Activated CD8-positive, alpha-beta T cell treated with anti-CD3 and anti-CD28 coated beads, Interleukin-2, amount 10 ng/mL, durations not matched to agents 7 days and 5 days (primary cell): Measurements from ENCODE around the gene CXCL6. TPM values are rescaled to one million over a fixed set of nuclear protein-coding genes. Genes with fewer than 3 reads are reported as not detected.

Experiments
- ATAC-seq: fragments of 150-1000 bp; cut with Tn5 transposase; one replicate; pipeline ENCODE4 v1.10.0; 2021; ENCODE audit warnings: moderate library complexity
- CTCF ChIA-PET: fragments of 350-600 bp; sonication (Branson Sonifier 250); formaldehyde crosslinking; loops from one replicate; lab custom pipeline; 2021; ENCODE audit warnings: antibody characterized with exemption; lab: Charles Lee
- POLR2A ChIA-PET: fragments of 350-600 bp; sonication (Branson Sonifier 250); formaldehyde crosslinking; loops from one replicate; lab custom pipeline; 2021; ENCODE audit warnings: antibody characterized with exemption; lab: Charles Lee
- DNase-seq: peaks from one replicate; pipeline ENCODE4 v3.0.0-alpha.2; 2020
- H3K27ac Mint-ChIP-seq: one replicate; pipeline ENCODE4 v1.8.0; 2021; ENCODE audit warnings: mild to moderate bottlenecking, mixed read lengths
- H3K27me3 Mint-ChIP-seq: one replicate; pipeline ENCODE4 v1.8.0; 2021; ENCODE audit warnings: low read depth, mixed read lengths
- H3K36me3 Mint-ChIP-seq: one replicate; pipeline ENCODE4 v1.8.0; 2021; ENCODE audit warnings: low read depth, mixed read lengths
- H3K4me1 Mint-ChIP-seq: one replicate; pipeline ENCODE4 v1.8.0; 2021; ENCODE audit warnings: low read depth, mixed read lengths
- H3K4me3 Mint-ChIP-seq: one replicate; pipeline ENCODE4 v1.8.0; 2021; ENCODE audit warnings: mild to moderate bottlenecking, mixed read lengths
- H3K9me3 Mint-ChIP-seq: one replicate; pipeline ENCODE4 v1.8.0; 2022; ENCODE audit warnings: mixed read lengths; ENCODE audit not compliant: insufficient read depth
- total RNA-seq, 2 experiments: library from RNA; stranded (reverse); gene quantifications; one replicate each; pipeline ENCODE4 v1.2.3, GENCODE V29; 2021

CXCL6 gene
- total RNA-seq, 2 experiments from 2014 or later, result not detected

- Mint-ChIP-seq H3K27me3 (no peaks in the 10 kb centered on the region), H3K4me3 (no peak overlapping the region), H3K27ac (no peak overlapping the region), H3K9me3 (no peaks in the 10 kb centered on the region), H3K36me3 (no peaks in the 10 kb centered on the region), H3K4me1 (no peaks in the 10 kb centered on the region)
- no peak for ATAC-seq
- ChIA-PET CTCF (no interaction called here), POLR2A (no interaction called here)
- DNase-seq, result no peak
Measured at GRCh38 chr4:73821325-73821724, 15.2 kb upstream of the CXCL6 start.

DNA sequence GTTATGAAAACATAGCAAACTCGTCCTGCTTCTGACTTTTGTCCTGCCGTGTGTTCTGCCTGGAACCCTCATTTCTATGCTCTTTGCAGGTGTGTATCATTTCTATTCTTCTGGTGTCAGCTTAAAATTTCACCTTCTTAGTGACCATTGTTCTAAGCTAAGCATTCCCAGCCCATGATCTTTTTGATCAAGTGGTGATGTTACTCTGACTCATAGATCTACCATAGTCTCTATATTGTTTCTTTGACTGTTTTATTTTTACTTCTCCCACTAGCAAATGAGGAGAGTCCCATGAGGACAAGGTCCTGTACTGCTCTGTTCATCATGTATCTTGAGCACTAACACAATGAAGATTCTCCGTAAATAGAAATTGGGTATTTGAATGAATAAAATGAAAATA, 14.1 kb upstream of the CXCL6 start:
- Mint-ChIP-seq H3K36me3 (no peaks in the 10 kb centered on the region), H3K27me3 (no peaks in the 10 kb centered on the region), H3K4me1 (no peaks in the 10 kb centered on the region), H3K27ac (no peak overlapping the region), H3K9me3 (no peaks in the 10 kb centered on the region), H3K4me3 (no peak overlapping the region)
- DNase-seq, result no peak
- CTCF ChIA-PET, result no interaction called here
- POLR2A ChIA-PET, result no interaction called here
- ATAC-seq, result no peak

GRCh38 chr4:73822812-73823504, 13.5 kb upstream of the CXCL6 start:
- no peak overlapping the region for H3K4me3 Mint-ChIP-seq
- no peak overlapping the region for H3K27ac Mint-ChIP-seq
- no peaks in the 10 kb centered on the region for H3K9me3 Mint-ChIP-seq
- H3K27me3 Mint-ChIP-seq, result no peaks in the 10 kb centered on the region
- H3K4me1 Mint-ChIP-seq, result no peaks in the 10 kb centered on the region
- DNase-seq, result no peak
- ChIA-PET CTCF (no interaction called here), POLR2A (no interaction called here)
- no peak for ATAC-seq
- no peaks in the 10 kb centered on the region for H3K36me3 Mint-ChIP-seq

- ATAC-seq (no peak), DNase-seq (no peak)
- H3K4me3 Mint-ChIP-seq, result no peak overlapping the region
- no peaks in the 10 kb centered on the region for H3K36me3 Mint-ChIP-seq
- ChIA-PET POLR2A (no interaction called here), CTCF (no interaction called here)
- no peaks in the 10 kb centered on the region for H3K9me3 Mint-ChIP-seq
- no peaks in the 10 kb centered on the region for H3K4me1 Mint-ChIP-seq
- H3K27ac Mint-ChIP-seq, result no peak overlapping the region
- H3K27me3 Mint-ChIP-seq, result no peaks in the 10 kb centered on the region
Measured at GRCh38 chr4:73823760-73824159, 12.7 kb upstream of the CXCL6 start.

- Mint-ChIP-seq H3K4me1 (no peaks in the 10 kb centered on the region), H3K27ac (no peak overlapping the region), H3K9me3 (no peaks in the 10 kb centered on the region), H3K36me3 (no peaks in the 10 kb centered on the region), H3K27me3 (no peaks in the 10 kb centered on the region), H3K4me3 (no peak overlapping the region)
- ChIA-PET POLR2A (no interaction called here), CTCF (no interaction called here)
- DNase-seq (no peak), ATAC-seq (no peak)
Measured at GRCh38 chr4:73828956-73829355, 7.5 kb upstream of the CXCL6 start.

DNA sequence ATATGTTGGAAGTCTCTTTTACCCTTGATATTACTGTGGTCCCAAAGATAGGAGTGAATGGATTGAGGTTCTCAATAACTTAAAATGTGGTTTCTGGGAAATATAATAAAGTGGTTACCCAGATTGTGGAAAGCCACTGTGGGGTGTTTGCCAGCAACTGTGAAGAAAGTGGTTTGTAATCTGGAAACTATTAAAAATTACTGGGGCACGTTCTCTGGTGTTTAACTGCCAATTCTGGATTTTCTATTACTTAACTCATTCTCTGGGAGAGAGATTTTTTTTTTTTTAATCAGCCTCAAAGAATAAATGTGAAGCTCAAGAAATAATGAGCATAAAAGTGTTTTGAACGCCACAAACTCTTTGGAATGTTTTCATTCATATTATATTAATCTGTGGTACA, 4.9 kb upstream of the CXCL6 start:
- CTCF ChIA-PET, result no interaction called here
- Mint-ChIP-seq H3K36me3 (no peaks in the 10 kb centered on the region), H3K27ac (no peak overlapping the region), H3K27me3 (peaks cover 2% of the 10 kb centered on the region), H3K4me1 (no peaks in the 10 kb centered on the region), H3K9me3 (no peaks in the 10 kb centered on the region), H3K4me3 (no peak overlapping the region)
- DNase-seq (no peak), ATAC-seq (no peak)
- POLR2A ChIA-PET, result no interaction called here

DNA sequence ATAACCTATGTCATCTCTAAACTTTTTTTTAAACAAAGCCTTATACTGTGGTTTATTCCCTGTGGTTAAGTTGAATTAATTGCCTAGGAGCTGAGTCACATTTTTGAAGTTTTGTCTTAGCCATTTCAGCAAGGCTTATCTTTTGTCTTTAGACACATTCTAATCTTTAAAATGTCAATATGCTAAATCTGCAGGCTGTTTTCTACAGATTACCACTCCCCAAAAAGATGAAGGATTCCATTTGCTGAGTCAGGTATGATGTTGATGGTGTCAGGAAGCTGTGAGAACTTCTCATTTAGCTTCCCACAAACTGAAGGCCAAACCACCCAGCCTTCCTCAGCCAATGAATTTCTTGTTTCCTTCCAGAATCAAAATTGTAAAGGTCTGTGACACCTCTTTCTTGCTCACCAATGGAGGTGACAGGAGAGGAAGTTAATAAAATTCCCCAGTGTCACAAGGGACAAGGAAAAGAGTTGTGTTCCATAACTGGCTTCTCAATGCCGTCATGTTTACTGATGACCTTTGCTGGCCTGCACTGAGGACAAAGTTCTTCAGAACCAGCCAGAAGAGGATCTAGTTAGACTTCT, 3.7 kb upstream of the CXCL6 start:
- H3K4me1 Mint-ChIP-seq, result no peaks in the 10 kb centered on the region
- H3K36me3 Mint-ChIP-seq, result no peaks in the 10 kb centered on the region
- no peak overlapping the region for H3K27ac Mint-ChIP-seq
- ATAC-seq (no peak), DNase-seq (no peak)
- H3K4me3 Mint-ChIP-seq, result no peak overlapping the region
- no peaks in the 10 kb centered on the region for H3K9me3 Mint-ChIP-seq
- H3K27me3 Mint-ChIP-seq, result peaks cover 8% of the 10 kb centered on the region
- ChIA-PET POLR2A (no interaction called here), CTCF (interaction anchor here (1.1 kb wide), 1 partner anchor 90 kb away, joined by 3 read pairs; no protein-coding TSS in a partner anchor)

GRCh38 chr4:73839071-73839470, 2.6 kb downstream of the CXCL6 start:
- peaks cover 8% of the 10 kb centered on the region for H3K27me3 Mint-ChIP-seq
- H3K4me3 Mint-ChIP-seq, result no peak overlapping the region
- H3K9me3 Mint-ChIP-seq, result no peaks in the 10 kb centered on the region
- DNase-seq (no peak), ATAC-seq (no peak)
- H3K27ac Mint-ChIP-seq, result no peak overlapping the region
- CTCF ChIA-PET, result no interaction called here
- no peaks in the 10 kb centered on the region for H3K36me3 Mint-ChIP-seq
- POLR2A ChIA-PET, result no interaction called here
- H3K4me1 Mint-ChIP-seq, result no peaks in the 10 kb centered on the region

- no peaks in the 10 kb centered on the region for H3K36me3 Mint-ChIP-seq
- POLR2A ChIA-PET, result no interaction called here
- DNase-seq (no peak), ATAC-seq (no peak)
- CTCF ChIA-PET, result interaction anchor here (1.0 kb wide), 1 partner anchor 46 kb away, joined by 3 read pairs; no protein-coding TSS in a partner anchor
- no peak overlapping the region for H3K27ac Mint-ChIP-seq
- no peaks in the 10 kb centered on the region for H3K4me1 Mint-ChIP-seq
- H3K9me3 Mint-ChIP-seq, result no peaks in the 10 kb centered on the region
- H3K4me3 Mint-ChIP-seq, result no peak overlapping the region
- peaks cover 8% of the 10 kb centered on the region for H3K27me3 Mint-ChIP-seq
Measured at GRCh38 chr4:73839715-73840114, 3.2 kb downstream of the CXCL6 start.

DNA sequence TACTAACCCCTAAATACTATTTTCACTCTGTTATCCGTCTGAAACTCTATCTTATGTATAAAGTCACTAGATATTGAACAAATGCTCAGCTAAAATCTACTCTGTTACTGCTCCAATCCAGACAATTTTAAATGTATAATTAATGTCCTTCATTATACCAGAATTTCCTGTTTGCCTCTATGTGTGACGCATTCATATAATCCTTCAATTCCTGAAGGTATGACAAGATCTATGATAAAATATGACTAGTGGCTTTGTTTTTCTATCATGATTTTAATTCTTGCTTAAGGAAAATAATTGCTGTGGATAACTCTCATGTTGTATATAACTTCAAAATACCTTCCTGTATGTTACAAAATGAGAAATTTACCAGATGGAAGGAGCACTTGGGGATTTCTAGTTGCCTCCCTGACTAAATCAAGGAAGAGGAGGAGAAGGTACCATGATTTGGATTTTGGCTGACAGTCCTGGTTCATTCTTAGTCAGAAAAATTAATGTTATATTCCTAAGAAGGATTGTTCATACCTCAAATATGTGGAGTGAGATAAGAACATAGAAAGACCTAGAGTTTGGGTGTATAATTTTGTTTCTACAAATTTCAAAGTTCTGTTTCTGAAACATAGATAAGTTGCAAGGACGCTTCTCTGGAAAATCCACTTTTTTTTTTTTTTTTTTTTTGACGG, 4.9 kb downstream of the CXCL6 start:
- DNase-seq (no peak), ATAC-seq (no peak)
- Mint-ChIP-seq H3K27ac (no peak overlapping the region), H3K27me3 (peaks cover 6% of the 10 kb centered on the region), H3K9me3 (no peaks in the 10 kb centered on the region), H3K4me3 (no peak overlapping the region), H3K4me1 (no peaks in the 10 kb centered on the region), H3K36me3 (no peaks in the 10 kb centered on the region)
- ChIA-PET CTCF (no interaction called here), POLR2A (no interaction called here)

DNA sequence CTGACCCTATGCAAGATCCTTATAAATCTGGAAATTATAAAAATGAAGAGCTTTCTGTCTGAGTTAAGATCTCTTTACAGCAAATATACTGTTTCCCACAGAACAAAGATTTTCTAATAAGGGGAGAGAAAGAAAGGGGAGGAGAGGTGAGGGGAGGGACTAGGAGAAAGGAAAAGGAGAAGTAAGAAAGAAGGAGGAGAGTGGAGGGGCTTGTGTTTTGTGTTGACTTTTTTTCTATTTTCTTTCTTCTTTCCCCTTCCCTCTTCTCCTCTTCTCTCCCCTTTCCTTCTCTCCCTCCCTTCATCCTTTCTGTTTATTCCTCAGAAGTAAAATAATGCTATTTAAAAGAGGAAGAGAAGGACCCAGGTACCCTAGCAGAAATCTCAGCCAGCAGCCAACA, 6.2 kb downstream of the CXCL6 start:
- DNase-seq (no peak), ATAC-seq (no peak)
- H3K36me3 Mint-ChIP-seq, result no peaks in the 10 kb centered on the region
- H3K4me3 Mint-ChIP-seq, result no peak overlapping the region
- POLR2A ChIA-PET, result interaction anchor here (0.6 kb wide), 1 partner anchor 26 kb away, joined by 7 read pairs; no protein-coding TSS in a partner anchor
- CTCF ChIA-PET, result no interaction called here
- H3K9me3 Mint-ChIP-seq, result no peaks in the 10 kb centered on the region
- no peak overlapping the region for H3K27ac Mint-ChIP-seq
- no peaks in the 10 kb centered on the region for H3K27me3 Mint-ChIP-seq
- H3K4me1 Mint-ChIP-seq, result no peaks in the 10 kb centered on the region

DNA sequence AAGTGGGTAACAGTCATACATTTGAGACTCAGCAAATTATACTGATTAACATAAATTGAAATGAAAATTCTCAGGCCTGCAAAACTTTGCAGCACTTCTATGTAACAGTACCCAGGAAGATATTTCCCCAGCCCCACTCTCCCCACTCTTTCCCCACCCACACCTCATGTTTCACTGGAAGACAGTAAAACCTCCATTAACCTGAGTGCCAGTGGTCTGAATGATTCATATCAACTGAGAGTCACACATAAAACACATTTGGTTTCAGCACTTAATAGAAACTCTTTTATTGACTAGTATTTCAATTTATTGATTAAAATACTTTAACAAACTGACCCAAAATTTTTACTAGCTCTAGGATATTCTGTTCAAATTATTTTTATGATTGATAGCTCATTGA, 6.9 kb downstream of the CXCL6 start:
- ChIA-PET CTCF (no interaction called here), POLR2A (interaction anchor here (0.6 kb wide), 1 partner anchor 27 kb away, joined by 7 read pairs; no protein-coding TSS in a partner anchor)
- H3K27me3 Mint-ChIP-seq, result no peaks in the 10 kb centered on the region
- ATAC-seq (no peak), DNase-seq (no peak)
- no peak overlapping the region for H3K4me3 Mint-ChIP-seq
- no peak overlapping the region for H3K27ac Mint-ChIP-seq
- no peaks in the 10 kb centered on the region for H3K4me1 Mint-ChIP-seq
- no peaks in the 10 kb centered on the region for H3K36me3 Mint-ChIP-seq
- H3K9me3 Mint-ChIP-seq, result no peaks in the 10 kb centered on the region
